Mammary epithelial cell (primary cell): ENCODE results near the gene FCN3.

Experiments
- EZH2 ChIP-seq: IDR thresholded peaks from 2 replicates; pipeline ENCODE4 v1.6.1; 2012; ENCODE audit warnings: low read length, inconsistent platforms, borderline replicate concordance
- TF ChIP-seq, protein P1 (sequence below), 2 donors: IDR thresholded peaks in 1 of 2; conservative IDR thresholded peaks in 1 of 2; 2 replicates each; pipeline ENCODE4 v1.5.1; 2011 to 2012; ENCODE audit warnings: inconsistent platforms in 2 of 2, low read length in 2 of 2, mild to moderate bottlenecking in 2 of 2, control low read depth in 1 of 2, low read depth in 1 of 2; ENCODE audit not compliant: insufficient read depth in 1 of 2; ENCODE audit errors: extremely low read depth in 1 of 2

GRCh38 chr1:27412502-27412901 lies 37.9 kb upstream of the FCN3 start:
- TF ChIP-seq, protein P1, sequence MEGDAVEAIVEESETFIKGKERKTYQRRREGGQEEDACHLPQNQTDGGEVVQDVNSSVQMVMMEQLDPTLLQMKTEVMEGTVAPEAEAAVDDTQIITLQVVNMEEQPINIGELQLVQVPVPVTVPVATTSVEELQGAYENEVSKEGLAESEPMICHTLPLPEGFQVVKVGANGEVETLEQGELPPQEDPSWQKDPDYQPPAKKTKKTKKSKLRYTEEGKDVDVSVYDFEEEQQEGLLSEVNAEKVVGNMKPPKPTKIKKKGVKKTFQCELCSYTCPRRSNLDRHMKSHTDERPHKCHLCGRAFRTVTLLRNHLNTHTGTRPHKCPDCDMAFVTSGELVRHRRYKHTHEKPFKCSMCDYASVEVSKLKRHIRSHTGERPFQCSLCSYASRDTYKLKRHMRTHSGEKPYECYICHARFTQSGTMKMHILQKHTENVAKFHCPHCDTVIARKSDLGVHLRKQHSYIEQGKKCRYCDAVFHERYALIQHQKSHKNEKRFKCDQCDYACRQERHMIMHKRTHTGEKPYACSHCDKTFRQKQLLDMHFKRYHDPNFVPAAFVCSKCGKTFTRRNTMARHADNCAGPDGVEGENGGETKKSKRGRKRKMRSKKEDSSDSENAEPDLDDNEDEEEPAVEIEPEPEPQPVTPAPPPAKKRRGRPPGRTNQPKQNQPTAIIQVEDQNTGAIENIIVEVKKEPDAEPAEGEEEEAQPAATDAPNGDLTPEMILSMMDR (conservative IDR thresholded peaks at IDR 0.05 in 1 of 2, IDR thresholded peaks at IDR 0.05 in 1 of 2; ENCODE audit: extremely low read depth in 1 of 2, insufficient read depth in 1 of 2, low read depth in 1 of 2, low read length in 2 of 2) = no peak
- no peak for TF ChIP-seq EZH2
